ENCODE measurements around the gene RSPO3.

- no peak for TF ChIP-seq POLR2A (IDR thresholded peaks at IDR 0.05; ENCODE audit: low read depth, low read length)
- TF ChIP-seq POLR2AphosphoS5 (IDR thresholded peaks at IDR 0.05; ENCODE audit: low read depth, low read length), result no peak
- TF ChIP-seq TAF1 (IDR thresholded peaks at IDR 0.05; ENCODE audit: borderline replicate concordance, low read depth, low read length), result no peak
Observed at GRCh38 chr6:127201321-127201720, 82.8 kb downstream of the RSPO3 start.
